ENCODE results near the gene DCTN3. TPM values are rescaled to one million over a fixed set of nuclear protein-coding genes. Genes with fewer than 3 reads are reported as not detected.

DCTN3 gene
- polyA plus RNA-seq, 1 experiment = 149 TPM

DNA sequence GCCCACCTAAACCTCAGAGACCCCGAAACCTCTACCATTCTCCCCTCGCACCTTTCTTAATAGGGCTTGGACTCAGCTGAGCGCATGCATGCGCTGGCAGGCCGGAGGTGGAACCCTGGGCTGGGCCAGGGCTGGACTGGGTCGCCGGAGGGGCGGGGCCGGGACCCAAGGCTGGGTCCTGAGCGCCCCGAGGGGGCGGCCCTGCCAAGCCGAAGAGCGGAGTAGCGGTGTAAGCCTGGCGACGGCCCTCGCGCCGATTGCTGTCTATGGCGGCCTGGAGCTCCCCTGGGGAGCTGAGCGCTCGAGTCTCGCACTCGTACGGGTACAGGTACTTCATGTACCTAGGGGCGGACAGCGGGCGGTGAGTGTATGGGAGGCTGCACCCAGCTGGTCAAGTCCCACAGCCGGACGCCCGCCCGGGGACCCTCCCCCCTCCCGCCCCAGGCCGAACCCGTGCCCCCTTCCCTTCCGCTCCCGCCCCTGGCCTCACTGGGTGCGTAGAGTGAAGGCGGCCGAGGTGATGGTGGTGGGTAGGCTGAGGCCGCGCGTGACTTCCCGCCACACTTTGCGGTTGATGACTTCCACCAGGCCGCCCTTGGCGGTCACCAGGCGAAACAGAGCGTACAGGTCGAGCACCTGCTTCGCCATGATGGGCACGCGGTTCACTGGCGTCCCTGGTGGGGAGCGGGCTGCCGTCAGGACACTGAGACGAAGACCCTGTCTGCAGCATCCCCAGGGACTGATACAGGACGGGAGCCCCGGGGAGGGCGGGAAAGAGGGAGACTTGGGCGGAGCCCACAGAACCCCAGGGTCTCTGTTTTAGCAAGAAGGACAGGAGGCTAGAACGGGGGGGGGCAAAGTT lies 3.3 kb upstream of the DCTN3 start:
- Histone ChIP-seq H3K36me3 (ENCODE audit: control insufficient read depth, insufficient read depth, low read length) (no peaks in the 10 kb centered on the region), H3K4me3 (ENCODE audit: low read depth, low read length) (no peak overlapping the region), H3K27me3 (ENCODE audit: control insufficient read depth, insufficient read depth, low read length) (peaks cover 48% of the 10 kb centered on the region)
- POLR2A ChIA-PET = no interaction called here
- TF ChIP-seq, protein P1, sequence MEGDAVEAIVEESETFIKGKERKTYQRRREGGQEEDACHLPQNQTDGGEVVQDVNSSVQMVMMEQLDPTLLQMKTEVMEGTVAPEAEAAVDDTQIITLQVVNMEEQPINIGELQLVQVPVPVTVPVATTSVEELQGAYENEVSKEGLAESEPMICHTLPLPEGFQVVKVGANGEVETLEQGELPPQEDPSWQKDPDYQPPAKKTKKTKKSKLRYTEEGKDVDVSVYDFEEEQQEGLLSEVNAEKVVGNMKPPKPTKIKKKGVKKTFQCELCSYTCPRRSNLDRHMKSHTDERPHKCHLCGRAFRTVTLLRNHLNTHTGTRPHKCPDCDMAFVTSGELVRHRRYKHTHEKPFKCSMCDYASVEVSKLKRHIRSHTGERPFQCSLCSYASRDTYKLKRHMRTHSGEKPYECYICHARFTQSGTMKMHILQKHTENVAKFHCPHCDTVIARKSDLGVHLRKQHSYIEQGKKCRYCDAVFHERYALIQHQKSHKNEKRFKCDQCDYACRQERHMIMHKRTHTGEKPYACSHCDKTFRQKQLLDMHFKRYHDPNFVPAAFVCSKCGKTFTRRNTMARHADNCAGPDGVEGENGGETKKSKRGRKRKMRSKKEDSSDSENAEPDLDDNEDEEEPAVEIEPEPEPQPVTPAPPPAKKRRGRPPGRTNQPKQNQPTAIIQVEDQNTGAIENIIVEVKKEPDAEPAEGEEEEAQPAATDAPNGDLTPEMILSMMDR (IDR thresholded peaks at IDR 0.05; ENCODE audit: insufficient read depth, low read depth, low read length) = no peak
- CTCF ChIA-PET = interaction anchor here (1.2 to 5.1 kb wide), 3 partner anchors 10 to 20 kb away, joined by 4 to 29 read pairs (median 4); no protein-coding TSS in a partner anchor
- no peak for DNase-seq (ENCODE audit: low read depth)

DNA sequence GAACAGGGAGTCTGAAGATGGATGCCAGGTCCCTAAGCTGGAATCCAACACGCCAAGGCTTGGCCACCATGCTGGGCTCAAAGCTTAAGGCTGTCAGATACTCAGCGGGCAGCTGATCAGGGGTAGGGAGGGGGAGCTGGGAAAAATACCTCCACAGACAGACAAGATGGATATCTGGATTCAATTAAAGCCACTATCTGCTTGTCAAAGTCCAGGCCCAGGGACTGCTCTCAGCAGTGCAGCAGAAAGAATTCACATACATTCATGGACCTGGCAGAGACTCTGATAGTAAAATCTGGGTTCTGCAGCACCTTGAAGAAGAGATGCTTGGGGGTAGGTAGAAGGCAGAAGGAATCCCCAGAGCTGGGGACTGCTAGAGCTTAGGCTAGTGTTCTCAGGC lies 5.2 kb downstream of the DCTN3 start:
- CTCF ChIA-PET = interaction anchor here (0.7 to 5.9 kb wide), 5 partner anchors 10 to 287 kb away, joined by 3 to 112 read pairs (median 4); partner anchors contain the start of gene SIGMAR1
- Histone ChIP-seq H3K27me3 (ENCODE audit: control insufficient read depth, insufficient read depth, low read length) (no peaks in the 10 kb centered on the region), H3K4me3 (ENCODE audit: low read depth, low read length) (no peak overlapping the region), H3K36me3 (ENCODE audit: control insufficient read depth, insufficient read depth, low read length) (peaks cover 14% of the 10 kb centered on the region)
- TF ChIP-seq, protein P1 (IDR thresholded peaks at IDR 0.05; ENCODE audit: insufficient read depth, low read depth, low read length) = no peak
- DNase-seq (ENCODE audit: low read depth) = no peak
- POLR2A ChIA-PET = no interaction called here

DNA sequence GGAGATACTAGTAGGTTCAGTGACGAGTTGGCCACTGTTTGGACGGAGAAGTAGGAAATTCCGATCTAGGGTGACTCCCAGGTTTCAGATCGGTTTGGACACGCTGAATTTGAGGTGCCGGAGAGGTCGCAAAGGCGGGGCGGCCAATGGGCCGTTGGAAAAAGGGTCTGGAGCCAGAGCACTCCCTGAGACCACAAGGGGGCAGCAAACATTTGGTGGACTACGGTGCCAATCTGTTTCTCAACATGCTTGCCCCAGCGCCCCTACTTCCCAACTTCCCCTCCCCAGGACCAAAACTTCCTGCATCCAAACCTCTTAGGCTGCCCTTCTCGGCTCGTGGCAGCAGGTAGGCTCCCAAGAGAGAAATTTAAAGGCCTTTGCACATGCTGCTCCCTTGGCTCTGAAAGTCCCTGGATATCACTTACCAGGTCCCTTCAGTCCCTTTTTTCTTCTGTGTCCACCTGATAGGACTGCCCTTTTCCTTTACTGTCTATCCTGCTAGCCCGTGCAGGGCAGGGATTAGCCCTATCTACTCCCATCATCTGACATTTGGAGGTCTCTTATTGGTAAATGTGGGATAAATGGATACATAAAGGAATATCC lies 7.4 kb downstream of the DCTN3 start:
- Histone ChIP-seq H3K36me3 (ENCODE audit: control insufficient read depth, insufficient read depth, low read length) (peaks cover 12% of the 10 kb centered on the region), H3K4me3 (ENCODE audit: low read depth, low read length) (peak overlapping the region; percentile 70), H3K27me3 (ENCODE audit: control insufficient read depth, insufficient read depth, low read length) (no peaks in the 10 kb centered on the region)
- no peak for DNase-seq (ENCODE audit: low read depth)
- ChIA-PET POLR2A (interaction anchor here (0.6 kb wide), 1 partner anchor 14 kb away, joined by 4 read pairs; no protein-coding TSS in a partner anchor), CTCF (interaction anchor here (0.6 to 5.9 kb wide), 12 partner anchors 8 to 286 kb away, joined by 3 to 112 read pairs (median 4); partner anchors contain the start of genes DCTN3 and SIGMAR1)
- TF ChIP-seq, protein P1 (IDR thresholded peaks at IDR 0.05; ENCODE audit: insufficient read depth, low read depth, low read length) = peak; percentile 91

DNA sequence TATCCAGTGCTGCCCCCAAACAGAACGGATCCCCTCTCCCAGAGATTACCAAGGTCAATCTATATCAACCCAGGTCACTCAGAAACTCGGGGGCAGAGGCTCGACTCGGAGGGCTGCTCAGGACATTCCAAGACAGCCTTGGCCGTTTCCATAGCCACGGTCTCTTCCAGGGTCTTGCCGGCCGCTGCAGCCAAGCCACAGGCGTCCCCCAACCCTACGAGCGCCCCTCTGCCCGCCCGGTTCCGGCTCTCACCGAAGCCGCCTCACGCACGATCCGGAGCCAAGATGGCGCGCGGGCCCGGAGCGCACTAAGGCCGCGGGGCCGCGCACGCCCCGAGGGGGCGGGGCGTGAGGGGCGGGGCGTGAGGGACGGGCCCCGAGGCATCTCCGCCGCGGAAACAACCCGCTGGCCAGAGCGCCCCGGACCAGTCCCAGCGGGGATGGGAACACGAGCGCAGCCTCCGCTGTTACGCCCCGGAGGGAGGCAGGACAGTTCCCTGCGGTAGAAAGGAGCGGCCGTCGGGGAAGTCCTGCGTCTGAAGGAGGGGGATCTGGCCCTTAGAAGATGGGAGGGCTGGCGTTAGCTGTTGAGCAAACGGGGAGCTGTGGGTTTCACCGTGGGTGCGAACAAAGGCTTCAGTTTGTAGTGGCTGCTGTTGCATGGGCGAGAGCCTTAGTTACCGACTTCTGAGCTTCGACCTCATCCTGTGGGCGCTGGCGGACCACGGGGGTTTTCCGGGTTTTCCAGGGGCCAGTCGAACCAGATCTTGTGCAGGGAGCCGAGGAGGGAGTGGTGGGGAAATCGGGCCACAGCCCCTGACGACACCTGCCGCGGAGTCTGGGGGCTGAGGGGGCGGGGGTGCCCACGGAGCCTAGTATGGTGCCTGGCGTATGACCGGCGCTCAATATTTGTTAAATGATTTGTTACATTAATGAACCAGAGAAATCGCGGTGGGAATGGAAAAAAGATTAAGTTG lies 8.2 kb downstream of the DCTN3 start, which contains the start of gene RPP25L:
RPP25L (minus strand) TSS at position 287 of the 977 bp plus-strand sequence. CDS start 801 bp downstream, outside the sequence.
- Histone ChIP-seq H3K27me3 (ENCODE audit: control insufficient read depth, insufficient read depth, low read length) (no peaks in the 10 kb centered on the region), H3K36me3 (ENCODE audit: control insufficient read depth, insufficient read depth, low read length) (peaks cover 8% of the 10 kb centered on the region), H3K4me3 (ENCODE audit: low read depth, low read length) (peak within 1 kb of the TSS; percentile 70)
- DNase-seq (ENCODE audit: low read depth) = peak; percentile 19
- CTCF ChIA-PET = interaction anchor here (1.0 to 5.9 kb wide), 7 partner anchors 8 to 91 kb away, joined by 4 to 112 read pairs (median 6); partner anchors contain the start of genes DCTN3 and SIGMAR1
- TF ChIP-seq, protein P1 (IDR thresholded peaks at IDR 0.05; ENCODE audit: insufficient read depth, low read depth, low read length) = no peak
- POLR2A ChIA-PET = interaction anchor here (0.6 kb wide), 1 partner anchor 13 kb away, joined by 4 read pairs; no protein-coding TSS in a partner anchor
